Mesothelial cell of epicardium (in vitro differentiated cells): ENCODE results near the gene CYP20A1. TPM values are rescaled to one million over a fixed set of nuclear protein-coding genes. Genes with fewer than 3 reads are reported as not detected.
A peak's percentile ranks its signal among the peaks of the same experiment; 100 is the strongest.

Source experiments
- DNase-seq, 2 experiments: peaks; one replicate each; pipeline ENCODE4 v3.0.0; 2021; ENCODE audit warnings: low spot score in 2 of 2; ENCODE audit not compliant: unreplicated experiment in 2 of 2
- H3K27ac Mint-ChIP-seq: 2 replicates; pipeline ENCODE4 v1.8.0; 2021; ENCODE audit warnings: mixed read lengths
- H3K27me3 Mint-ChIP-seq: 2 replicates; pipeline ENCODE4 v1.8.0; 2021; ENCODE audit warnings: low read depth, mixed read lengths
- H3K36me3 Mint-ChIP-seq: 2 replicates; pipeline ENCODE4 v1.8.0; 2021; ENCODE audit warnings: mixed read lengths
- H3K4me1 Mint-ChIP-seq: 2 replicates; pipeline ENCODE4 v1.8.0; 2021; ENCODE audit warnings: mixed read lengths
- H3K4me3 Mint-ChIP-seq: 2 replicates; pipeline ENCODE4 v1.8.0; 2021; ENCODE audit warnings: mild to moderate bottlenecking, moderate library complexity, mixed read lengths
- H3K9me3 Mint-ChIP-seq: 2 replicates; pipeline ENCODE4 v1.8.0; 2021; ENCODE audit warnings: mixed read lengths
- CTCF ChIP-seq: fragments of 200-600 bp; sonication (generic); IDR thresholded peaks from one replicate; pipeline ENCODE4 v1.5.0; 2021; ENCODE audit warnings: antibody characterized with exemption; ENCODE audit not compliant: unreplicated experiment
- total RNA-seq: library from RNA; stranded (reverse); gene quantifications from 3 replicates; pipeline ENCODE4 v1.2.1, GENCODE V29; 2021

Gene CYP20A1
- total RNA-seq, 1 donor from 2014 or later: 20.0 TPM

GRCh38 chr2:203346612-203347011 lies 107.8 kb downstream of the CYP20A1 start:
- no peak overlapping the region for H3K4me3 Mint-ChIP-seq
- TF ChIP-seq CTCF: no peak
- H3K27ac Mint-ChIP-seq: peak overlapping the region; percentile 17
- no peaks in the 10 kb centered on the region for H3K27me3 Mint-ChIP-seq
- no peak for DNase-seq
- peaks cover 28% of the 10 kb centered on the region for H3K36me3 Mint-ChIP-seq
- H3K9me3 Mint-ChIP-seq: no peaks in the 10 kb centered on the region
- peaks cover 12% of the 10 kb centered on the region for H3K4me1 Mint-ChIP-seq

GRCh38 chr2:203347375-203347774 lies 108.6 kb downstream of the CYP20A1 start:
- H3K4me1 Mint-ChIP-seq: peaks cover 12% of the 10 kb centered on the region
- DNase-seq: no peak
- no peak for TF ChIP-seq CTCF
- no peak overlapping the region for H3K27ac Mint-ChIP-seq
- no peak overlapping the region for H3K4me3 Mint-ChIP-seq
- H3K27me3 Mint-ChIP-seq: no peaks in the 10 kb centered on the region
- H3K9me3 Mint-ChIP-seq: no peaks in the 10 kb centered on the region
- H3K36me3 Mint-ChIP-seq: peaks cover 28% of the 10 kb centered on the region

- Mint-ChIP-seq H3K27ac (no peak overlapping the region), H3K27me3 (no peaks in the 10 kb centered on the region), H3K4me1 (no peaks in the 10 kb centered on the region), H3K36me3 (peaks cover 17% of the 10 kb centered on the region), H3K9me3 (no peaks in the 10 kb centered on the region), H3K4me3 (no peak overlapping the region)
- no peak for TF ChIP-seq CTCF
- no peak for DNase-seq
Observed at GRCh38 chr2:203352604-203353255, 113.9 kb downstream of the CYP20A1 start.

- Mint-ChIP-seq H3K27me3 (no peaks in the 10 kb centered on the region), H3K36me3 (peaks cover 28% of the 10 kb centered on the region), H3K9me3 (peaks cover 13% of the 10 kb centered on the region), H3K27ac (no peak overlapping the region), H3K4me1 (no peaks in the 10 kb centered on the region), H3K4me3 (no peak overlapping the region)
- no peak for TF ChIP-seq CTCF
- DNase-seq: no peak
Observed at GRCh38 chr2:203354966-203355365, 116.1 kb downstream of the CYP20A1 start.

Other genes starting within 250 kb of the CYP20A1 start
- 30.6 to 36.6 TPM (median 33.0 TPM) in 3 replicates for gene NBEAL1, start 224.1 kb upstream of the CYP20A1 start, total RNA-seq
- gene ABI2, start 89.4 kb downstream of the CYP20A1 start, total RNA-seq: 118 to 131 TPM (median 121 TPM) in 3 replicates